Stimulated activated CD8-positive, alpha-beta memory T cell treated with anti-CD3 and anti-CD28 coated beads, Interleukin-4, amount 100 ng/mL, for 4 hours (primary cell): Measurements from ENCODE around the gene ARHGEF4.
"Not testable (repeated sequence)": the region's sequence is repeated elsewhere in the genome, so short reads cannot be mapped to it uniquely, and the experiment has no call there.

Experiments
- DNase-seq, 2 donors: peaks; one replicate each; pipeline ENCODE4 v3.0.0-alpha.2; 2020; ENCODE audit warnings: low read depth in 2 of 2, low spot score in 1 of 2

The ARHGEF4 gene

DNA sequence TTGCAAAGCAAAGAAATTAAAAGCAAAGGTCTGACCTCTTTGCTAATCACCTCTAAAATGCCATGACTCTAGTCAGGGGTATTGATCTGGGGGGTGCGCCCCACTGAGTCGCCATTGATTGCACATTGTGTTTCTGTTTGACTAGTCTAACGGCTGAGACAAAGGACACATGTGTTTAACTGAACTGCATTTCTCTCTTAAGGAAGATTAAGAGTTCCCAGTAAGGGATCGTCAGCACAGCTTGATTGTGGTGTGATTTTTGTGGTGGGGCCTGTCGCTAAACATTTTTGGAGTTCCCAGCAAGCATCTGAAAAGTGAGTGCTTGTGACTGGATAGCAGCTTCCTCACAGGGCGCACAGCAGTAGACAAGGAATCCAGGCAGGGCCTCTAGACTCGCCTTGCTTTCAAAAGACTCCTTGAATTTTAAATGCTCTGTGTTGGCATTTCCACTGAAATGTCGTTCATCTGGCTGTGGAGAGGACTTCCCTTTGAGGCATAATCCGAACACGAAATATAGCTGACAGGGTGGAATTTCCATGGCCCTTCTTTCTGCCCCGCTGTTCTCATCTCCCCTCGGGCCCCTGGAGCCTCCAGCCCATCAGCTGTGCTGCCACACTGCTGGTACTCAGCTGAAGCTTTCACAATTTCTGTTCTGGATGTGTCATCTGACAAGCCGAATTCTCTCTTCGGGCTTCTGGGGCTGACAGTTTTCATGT lies 130.2 kb downstream of the ARHGEF4 start:
- no peak for DNase-seq

- no peak for DNase-seq
Measured at GRCh38 chr2:130972410-130972809, 135.7 kb downstream of the ARHGEF4 start.

GRCh38 chr2:130975729-130976128 lies 139.0 kb downstream of the ARHGEF4 start:
- no peak for DNase-seq

DNA sequence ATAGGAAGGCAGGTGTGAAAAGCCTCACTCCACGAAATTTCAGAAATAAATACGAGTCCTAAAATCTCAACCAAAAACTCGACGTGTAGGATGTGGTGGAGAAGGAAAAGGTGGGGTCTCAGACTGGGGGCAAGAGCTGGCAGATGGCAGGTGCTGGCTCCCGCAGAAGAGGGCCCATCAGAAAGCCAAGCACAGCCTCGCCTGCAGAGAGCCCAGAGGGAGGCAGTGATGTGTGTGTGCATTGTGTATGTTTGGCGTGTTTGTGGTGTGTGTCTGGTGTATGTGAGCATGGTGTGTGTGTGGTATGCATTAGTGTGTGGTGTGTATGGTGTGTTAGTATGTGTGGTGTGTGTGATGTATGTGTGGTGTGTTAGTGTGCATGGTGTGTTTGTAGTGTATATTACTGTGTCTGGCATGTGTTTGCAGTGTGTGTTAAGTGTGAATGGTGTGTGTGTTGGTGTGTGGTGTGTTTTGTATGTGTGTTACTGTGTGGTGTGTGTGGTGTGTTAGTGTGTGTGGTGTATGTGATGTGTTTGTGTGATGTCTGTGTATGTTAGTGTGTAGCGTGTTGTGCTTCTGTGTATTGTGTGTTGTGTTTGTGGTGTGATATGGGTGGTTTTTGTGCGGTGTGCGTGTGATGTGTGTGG lies 140.0 kb downstream of the ARHGEF4 start:
- no peak for DNase-seq

DNA sequence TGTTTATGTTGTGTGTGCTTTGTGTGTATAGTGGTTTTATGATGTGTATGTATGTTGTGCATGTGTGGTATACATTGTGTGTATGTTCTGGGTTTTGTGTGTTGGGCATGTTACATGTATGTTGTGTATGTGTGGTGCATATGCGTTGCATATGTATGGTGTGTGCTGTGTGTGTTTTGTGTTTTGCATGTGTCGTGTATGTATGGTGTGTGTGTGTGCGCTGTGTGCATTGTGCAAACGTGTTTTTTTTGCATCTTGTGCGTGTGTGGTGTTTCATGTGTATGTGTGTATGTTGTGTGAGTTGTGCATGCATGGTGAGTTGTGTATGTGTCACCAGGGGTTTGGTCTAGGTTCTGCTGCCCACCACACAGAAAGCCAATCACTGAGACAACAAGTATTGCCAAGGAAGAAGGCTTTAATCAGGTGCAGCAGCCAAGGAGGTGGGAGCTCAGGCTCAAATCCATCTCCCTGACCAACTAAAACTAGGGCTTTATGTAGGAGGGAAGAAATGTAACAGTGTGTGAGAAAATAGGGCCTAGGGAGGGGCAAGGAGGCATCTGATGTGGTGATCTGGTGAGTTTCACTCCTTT lies 140.8 kb downstream of the ARHGEF4 start:
- DNase-seq = no peak

- no peak for DNase-seq
Measured at GRCh38 chr2:130981667-130982066, 145.0 kb downstream of the ARHGEF4 start.

GRCh38 chr2:130985206-130985780 lies 148.6 kb downstream of the ARHGEF4 start:
- DNase-seq = no peak

- no peak for DNase-seq
Measured at GRCh38 chr2:130985831-130986649, 149.3 kb downstream of the ARHGEF4 start.

DNA sequence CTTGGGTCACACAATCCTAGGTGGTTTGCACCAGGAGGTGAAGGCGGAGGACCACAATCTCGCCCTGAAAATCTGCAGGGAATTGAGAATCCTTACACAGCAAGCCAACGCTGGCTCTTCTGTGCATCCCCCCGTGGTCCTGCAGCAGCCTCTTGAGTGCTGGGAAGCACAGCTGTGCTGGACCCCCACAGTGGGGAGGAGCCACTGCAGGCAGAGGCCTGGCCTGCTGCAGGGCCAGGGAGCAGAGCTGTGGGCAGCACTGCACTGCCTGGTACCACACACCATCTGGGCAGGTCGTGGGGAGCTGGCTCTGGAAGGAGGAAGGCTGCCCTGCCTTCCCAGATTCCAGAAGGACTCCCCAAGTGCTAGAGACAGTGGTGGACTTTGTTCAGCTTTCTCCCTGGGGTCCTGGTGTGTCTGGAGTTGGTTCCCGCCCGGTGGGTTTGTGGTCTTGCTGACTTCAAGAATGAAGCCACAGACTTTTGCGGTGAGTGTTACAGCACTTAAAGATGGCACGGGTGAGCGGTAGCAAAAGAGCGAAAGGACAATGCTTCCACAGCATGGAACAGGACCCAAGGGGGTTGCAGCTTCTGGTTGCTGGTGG lies 150.3 kb downstream of the ARHGEF4 start:
- DNase-seq = no peak

DNA sequence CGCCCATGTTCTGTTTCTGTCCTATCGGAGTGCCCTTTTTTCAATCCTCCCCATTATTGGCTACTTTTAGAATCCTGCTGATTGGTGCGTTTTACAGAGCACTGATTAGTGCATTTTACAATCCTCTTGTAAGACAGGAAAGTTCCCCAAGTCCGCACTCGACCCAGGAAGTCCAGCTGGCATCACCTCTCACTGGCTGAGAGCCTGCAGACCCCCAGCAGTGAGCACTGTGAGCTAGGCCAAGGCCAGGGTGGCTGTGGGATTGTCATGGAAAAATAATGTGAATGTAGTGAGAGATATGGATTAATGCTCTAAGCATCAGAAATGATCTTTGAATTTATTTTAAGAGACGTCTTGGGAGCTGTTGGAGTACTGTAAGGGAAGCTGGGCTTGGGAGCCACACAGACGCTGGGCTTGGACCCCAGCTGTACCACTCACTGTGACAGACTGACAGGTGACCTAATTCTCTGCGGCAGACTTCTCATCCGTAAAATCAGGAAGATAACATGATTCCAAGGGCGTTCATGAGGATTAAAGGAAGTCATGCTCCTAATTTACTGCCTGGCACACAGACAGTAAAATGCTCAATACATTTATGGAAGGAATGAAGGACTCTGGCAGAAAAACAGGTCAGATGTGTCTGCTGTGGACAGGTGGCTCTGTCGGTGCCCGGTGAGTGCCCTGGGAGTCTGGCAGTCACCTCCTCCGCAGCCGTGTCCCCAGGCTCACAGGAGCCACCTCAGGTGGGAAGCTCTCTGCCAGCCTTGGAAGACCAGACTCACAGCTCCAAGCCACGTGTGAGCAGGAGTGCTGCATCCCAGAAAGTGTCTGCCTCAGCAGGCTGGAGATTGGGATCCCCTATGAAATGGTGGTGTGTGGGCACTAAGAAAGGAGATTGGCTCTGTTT lies 151.1 kb downstream of the ARHGEF4 start:
- DNase-seq = no peak

GRCh38 chr2:130991446-130991845 lies 154.7 kb downstream of the ARHGEF4 start:
- DNase-seq = not testable (repeated sequence)

GRCh38 chr2:130992003-130992402 lies 155.3 kb downstream of the ARHGEF4 start:
- DNase-seq = not testable (repeated sequence)

GRCh38 chr2:130996691-130997090 lies 160.0 kb downstream of the ARHGEF4 start:
- DNase-seq = no peak

- DNase-seq = no peak
Measured at GRCh38 chr2:130997198-130997597, 160.5 kb downstream of the ARHGEF4 start.

DNA sequence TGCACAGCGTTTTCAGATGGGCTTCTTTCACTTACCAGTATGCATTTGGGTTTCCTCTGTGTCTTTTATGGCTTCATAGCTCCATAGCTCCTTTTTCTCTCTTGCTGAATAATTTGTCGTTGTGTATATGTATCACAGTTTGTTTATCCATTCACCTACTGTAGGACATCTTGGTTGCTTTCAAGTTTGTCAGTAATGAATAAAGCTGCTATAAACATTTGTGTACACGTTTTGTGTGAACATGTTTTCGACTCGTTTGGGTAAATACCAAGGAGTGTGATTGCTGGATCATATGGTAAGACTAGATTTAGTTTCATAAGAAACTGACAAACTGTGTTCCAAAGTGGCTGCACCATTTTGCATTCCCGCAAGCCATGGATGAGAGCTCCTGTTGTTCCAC lies 161.8 kb downstream of the ARHGEF4 start:
- DNase-seq = no peak

GRCh38 chr2:131004446-131005209 lies 167.9 kb downstream of the ARHGEF4 start:
- no peak for DNase-seq

GRCh38 chr2:131005216-131005935 lies 168.7 kb downstream of the ARHGEF4 start:
- DNase-seq = no peak

GRCh38 chr2:131006561-131006960 lies 169.8 kb downstream of the ARHGEF4 start:
- DNase-seq = no peak
